Muscle of arm (tissue), 12 donors: ENCODE measurements around the gene RECK. TPM values are rescaled to one million over a fixed set of nuclear protein-coding genes. Genes with fewer than 3 reads are reported as not detected.
A peak's percentile ranks its signal among the peaks of the same experiment; 100 is the strongest.
"Not testable (repeated sequence)": the region's sequence is repeated elsewhere in the genome, so short reads cannot be mapped to it uniquely, and the experiment has no call there.

ENCODE experiments used
- DNase-seq: peaks from one replicate; pipeline ENCODE4 v3.0.0-alpha.2; 2013
- polyA plus RNA-seq, 12 donors: library from polyadenylated mRNA; unstranded; fragments of 120-200 nt; gene quantifications; one replicate each; pipeline ENCODE4 v1.2.1, GENCODE V29; 2013; ENCODE audit not compliant: insufficient read length in 12 of 12

RECK gene
- polyA plus RNA-seq, 12 donors, result 21.7 to 62.1 (median 29.2) TPM; not detected in 1

GRCh38 chr9:36102742-36103495 is 66.2 kb downstream of the RECK start:
- DNase-seq, result peak; percentile 73

DNA sequence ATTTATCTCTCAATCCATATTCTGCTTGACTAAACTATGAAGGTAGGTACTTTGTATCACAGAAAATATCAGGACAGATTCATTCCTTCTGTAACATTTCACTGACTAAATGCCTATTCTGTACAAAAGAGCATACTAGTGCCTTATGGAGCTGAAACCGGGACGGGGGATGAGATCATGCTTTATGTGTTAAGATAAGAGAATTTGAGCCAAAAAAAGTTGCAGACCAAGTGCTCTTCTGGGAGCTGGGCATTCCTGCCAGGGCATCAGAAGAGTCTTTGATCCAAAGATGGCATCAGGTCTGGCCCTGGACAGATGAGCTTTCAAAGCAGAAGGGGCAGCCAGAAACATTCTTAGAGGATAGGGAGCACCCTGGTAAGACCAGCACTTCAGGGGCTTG is 72.4 kb downstream of the RECK start:
- DNase-seq, result no peak

GRCh38 chr9:36110434-36110833 is 73.7 kb downstream of the RECK start:
- no peak for DNase-seq

DNA sequence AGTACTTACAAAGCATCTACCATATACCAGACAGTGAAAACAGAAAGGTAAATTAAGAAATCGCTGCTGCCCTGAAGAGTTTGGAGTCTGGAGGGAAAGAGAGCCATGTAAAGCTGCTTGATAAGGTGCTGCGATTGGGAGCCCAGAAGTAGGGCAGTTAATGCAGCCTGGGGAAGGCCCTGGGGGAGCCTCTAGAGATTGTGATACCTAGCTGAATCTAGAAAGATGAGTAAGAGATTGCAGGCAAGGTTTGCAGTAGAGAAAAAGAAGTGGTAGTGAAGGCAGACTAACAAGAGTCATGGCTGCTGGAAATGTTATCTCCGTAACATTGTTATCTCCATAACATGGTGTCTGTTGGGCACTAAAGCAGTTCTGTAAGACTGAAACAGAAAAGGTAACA is 75.8 kb downstream of the RECK start:
- no peak for DNase-seq

DNA sequence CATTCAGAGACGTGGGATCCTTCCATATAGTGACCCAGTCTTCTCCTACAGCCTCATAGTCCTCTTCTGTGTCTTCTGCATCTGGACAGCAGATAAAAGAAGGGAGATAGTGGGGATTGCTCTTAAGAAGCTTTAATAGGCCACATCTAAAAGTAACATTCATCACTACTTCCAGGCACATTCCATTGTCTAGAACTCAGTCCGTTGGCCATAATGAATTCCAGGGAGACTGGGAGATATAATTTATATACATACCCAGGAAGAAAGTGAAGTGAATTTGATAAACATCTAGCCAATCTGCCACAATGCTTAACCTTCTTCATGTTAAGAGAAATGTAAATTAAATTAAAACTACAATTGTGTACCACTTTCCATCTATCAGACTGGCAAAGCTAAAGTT is 77.3 kb downstream of the RECK start:
- DNase-seq, result no peak

- DNase-seq, result no peak
Observed at GRCh38 chr9:36116593-36116992, 79.9 kb downstream of the RECK start.

DNA sequence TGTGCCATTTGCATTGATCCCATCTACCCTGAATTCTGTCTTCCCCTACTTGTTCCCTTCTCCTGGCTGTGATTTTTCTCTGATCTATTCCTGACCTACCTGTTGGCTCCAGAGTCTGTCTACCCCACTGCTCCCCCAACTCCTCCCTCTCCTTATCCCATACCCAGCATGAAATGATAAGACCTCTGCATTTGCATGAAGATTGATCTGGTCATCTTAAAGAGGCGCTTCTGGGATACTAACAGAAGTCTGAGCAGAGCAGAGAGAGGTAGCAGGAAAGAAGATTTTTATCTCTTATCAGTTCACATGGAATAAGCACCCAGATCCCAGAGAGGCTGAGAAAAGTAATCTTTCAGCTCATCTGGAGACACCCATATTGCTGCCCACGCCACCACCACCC is 81.5 kb downstream of the RECK start:
- DNase-seq, result no peak

GRCh38 chr9:36118706-36119105 is 82.0 kb downstream of the RECK start:
- DNase-seq, result no peak

GRCh38 chr9:36119476-36119875 is 82.8 kb downstream of the RECK start:
- no peak for DNase-seq

DNA sequence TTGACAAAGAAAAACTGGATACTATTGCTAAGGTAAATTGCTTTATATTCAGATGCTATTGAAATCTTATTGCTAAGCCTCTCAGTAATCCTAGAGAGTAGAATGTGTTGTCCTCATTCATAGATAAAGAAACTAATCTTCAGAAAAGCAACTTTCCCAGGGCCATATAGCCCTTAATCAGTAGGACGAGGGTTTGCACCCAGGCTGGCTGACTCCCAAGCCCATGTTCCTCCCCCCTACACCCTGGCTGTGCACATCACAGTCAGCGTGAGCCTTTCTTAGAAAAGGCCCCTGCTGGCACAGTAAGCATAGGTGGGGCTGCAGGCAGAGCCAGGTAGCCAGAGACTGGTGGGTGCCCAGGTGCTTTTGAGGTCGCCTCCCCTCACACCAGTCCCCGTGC is 84.0 kb downstream of the RECK start:
- no peak for DNase-seq

GRCh38 chr9:36121971-36122370 is 85.3 kb downstream of the RECK start:
- DNase-seq, result no peak

DNA sequence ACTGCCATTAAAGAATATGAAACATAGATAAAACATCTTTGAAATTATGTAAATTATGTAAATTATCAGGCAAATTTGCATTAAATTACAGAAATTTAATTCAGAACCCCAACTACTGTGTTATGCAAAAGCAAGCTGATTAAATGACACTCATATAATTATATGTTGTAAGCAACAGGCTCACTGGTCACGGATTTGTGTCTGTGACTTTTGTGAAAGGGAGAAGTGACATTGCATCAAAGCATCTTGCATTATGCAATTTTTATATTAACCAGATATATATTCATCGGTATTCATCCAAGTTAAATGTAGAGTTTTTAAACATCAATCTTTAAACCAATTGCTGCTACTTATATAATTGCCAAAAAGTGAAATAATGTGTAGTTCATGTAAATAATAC is 86.8 kb downstream of the RECK start:
- DNase-seq, result no peak

- no peak for DNase-seq
Observed at GRCh38 chr9:36125062-36125855, 88.5 kb downstream of the RECK start.

DNA sequence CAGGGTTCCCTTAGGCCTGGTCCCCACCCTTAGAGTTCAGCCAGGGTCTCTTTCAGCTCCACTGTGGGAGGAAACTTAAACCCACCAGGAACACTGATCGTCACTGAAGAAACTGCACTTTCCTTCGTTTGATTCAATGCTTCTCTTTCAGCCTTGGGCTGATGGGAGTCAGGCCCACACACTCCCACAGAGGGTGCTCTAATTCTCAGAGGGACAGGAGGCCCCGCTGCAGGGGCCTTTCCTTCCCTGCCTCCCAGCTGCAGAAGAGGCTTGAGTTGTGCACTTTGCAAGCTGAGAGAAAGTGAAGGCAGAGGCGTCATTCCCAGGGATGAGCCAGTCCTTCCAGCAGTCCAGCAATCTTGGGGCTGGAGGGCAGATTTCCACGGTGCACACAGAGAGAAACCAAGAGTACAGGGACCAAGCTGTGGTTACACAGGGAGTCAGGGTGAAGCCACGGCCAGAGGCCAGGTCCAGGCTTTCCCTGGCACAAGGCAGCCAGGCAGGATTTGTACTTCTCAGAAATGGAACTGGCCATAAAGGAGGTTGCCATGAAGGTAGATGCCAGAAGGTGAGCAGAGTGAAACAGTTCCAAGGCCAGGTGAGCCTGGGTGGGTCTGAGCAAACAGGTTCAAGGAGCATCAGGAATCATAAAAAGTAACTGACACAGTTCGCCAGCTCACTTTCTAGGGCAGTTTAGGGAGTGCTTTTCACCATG is 89.5 kb downstream of the RECK start:
- DNase-seq, result no peak

GRCh38 chr9:36127652-36128244 is 91.0 kb downstream of the RECK start:
- DNase-seq, result no peak

DNA sequence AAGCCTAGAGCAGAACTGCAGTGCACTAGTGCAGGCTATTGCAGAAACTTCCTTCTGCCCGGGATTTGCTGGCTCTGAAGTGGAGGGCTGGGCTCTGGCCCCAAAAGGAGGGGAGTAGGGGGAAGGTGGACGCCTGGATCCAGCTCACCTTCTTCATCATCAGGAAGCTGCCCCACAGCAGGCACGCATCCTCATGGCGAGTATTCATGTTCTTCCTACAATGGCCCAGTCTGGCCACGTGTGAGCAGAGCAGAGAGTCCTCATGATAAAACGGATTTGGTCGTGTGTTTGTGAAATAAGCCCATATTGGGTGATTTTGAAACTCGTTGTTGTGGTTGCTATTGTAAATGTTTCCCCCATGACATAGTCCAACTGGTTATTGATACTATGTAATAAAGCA is 91.6 kb downstream of the RECK start:
- DNase-seq, result no peak

DNA sequence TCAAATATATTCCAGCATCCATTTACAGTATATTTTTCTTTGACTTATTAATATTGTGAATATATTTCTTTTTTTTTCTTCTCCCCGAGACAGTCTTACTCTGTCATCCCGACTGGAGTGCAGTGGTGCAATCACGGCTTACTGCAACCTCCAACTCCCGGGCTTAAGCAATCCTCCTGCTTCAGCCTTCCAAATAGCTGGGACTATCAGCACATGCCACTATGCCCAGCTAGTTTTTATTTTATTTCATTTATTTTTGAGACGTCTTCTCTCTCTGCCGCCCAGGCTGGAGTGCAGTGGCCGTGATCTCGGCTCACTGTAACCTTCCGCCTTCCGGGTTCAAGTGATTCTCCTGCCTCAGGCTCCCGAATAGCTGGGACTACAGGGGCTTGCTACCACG is 92.4 kb downstream of the RECK start:
- DNase-seq, result no peak

DNA sequence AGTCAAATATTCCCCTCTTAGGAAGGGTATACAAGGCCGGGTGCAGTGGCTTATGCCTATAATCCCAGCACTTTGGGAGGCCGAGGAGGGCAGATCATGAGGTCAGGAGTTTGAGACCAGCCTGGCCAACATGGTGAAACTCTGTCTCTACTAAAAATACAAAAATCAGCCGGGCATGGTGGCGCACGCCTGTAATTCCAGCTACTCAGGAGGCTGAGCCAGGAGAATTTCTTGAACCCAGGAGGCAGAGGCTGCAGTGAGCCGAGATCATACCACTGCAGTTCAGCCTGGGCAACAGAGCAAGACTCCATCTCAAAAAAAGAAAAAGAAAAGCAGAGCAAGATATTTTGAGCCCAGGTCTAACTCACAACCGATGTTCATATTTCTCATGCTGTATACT is 95.0 kb downstream of the RECK start:
- DNase-seq, result not testable (repeated sequence)

GRCh38 chr9:36132086-36132485 is 95.4 kb downstream of the RECK start:
- no peak for DNase-seq

DNA sequence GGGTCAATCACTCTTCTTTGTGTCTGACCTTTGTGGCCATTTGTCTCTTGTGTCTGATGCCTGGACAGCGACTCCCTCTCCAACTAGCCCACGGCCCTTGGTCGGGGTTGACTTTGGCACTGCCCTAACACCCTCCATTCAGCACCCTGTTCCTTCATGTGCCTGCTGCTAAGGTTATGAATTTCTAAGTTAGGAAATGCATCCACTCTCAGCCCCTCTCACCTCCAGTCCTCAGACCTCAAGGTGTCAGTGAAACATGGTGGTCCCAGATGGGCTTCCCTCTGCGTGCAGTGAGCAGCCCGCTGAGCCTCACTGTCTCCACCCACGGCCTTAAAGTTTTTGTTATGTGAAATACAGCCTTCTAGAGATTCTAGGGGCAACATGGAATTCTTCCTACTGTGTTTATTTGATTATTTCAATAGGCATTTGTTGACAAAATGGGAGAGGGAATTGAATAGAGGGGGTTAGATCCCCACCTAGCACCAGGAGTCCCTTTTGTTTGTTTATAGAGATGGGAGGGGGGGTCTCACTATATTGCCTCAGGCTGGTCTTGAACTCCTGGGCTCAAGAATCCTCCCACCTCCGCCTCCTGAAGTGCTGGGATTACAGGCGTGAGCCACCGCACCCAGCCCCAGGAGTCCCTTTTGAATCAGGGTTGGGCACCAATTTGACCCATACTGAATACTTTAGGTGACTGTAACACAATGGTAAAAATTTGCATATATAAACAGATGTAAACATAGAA is 98.2 kb downstream of the RECK start:
- no peak for DNase-seq

GRCh38 chr9:36135741-36136271 is 99.1 kb downstream of the RECK start:
- DNase-seq, result no peak
